Endothelial cell of umbilical vein (primary cell): ENCODE results near the gene GABBR2. TPM values are rescaled to one million over a fixed set of nuclear protein-coding genes. Genes with fewer than 3 reads are reported as not detected.

Source experiments
- BruUV-seq: library from RNA; stranded (reverse); fragments of 400-500 nt; replicated peaks from 2 replicates; lab custom pipeline; 2021; lab: Mats Ljungman, UMichigan
- CTCF ChIA-PET: fragments of 300-600, 350-600 bp; sonication (Branson Sonifier 250); formaldehyde crosslinking; loops from one replicate; lab custom pipeline; 2021; ENCODE audit warnings: antibody characterized with exemption, inconsistent platforms; lab: Charles Lee
- POLR2A ChIA-PET: fragments of 300-600, 350-600 bp; sonication (Branson Sonifier 250); formaldehyde crosslinking; loops from one replicate; lab custom pipeline; 2021; ENCODE audit warnings: antibody characterized with exemption, inconsistent platforms; lab: Charles Lee
- DNase-seq: peaks from one replicate; pipeline ENCODE4 v3.0.0-alpha.2; 2011; ENCODE audit warnings: low read depth, low spot score
- FAIRE-seq: peaks from 2 replicates; lab custom pipeline; 2011; peaks lifted over from hg19 to GRCh38; lab: Jason Lieb, UNC
- H2AFZ ChIP-seq: 2 replicates; pipeline ENCODE4 v1.6.0; 2012; ENCODE audit warnings: low read depth, low read length, control low read depth, inconsistent platforms
- H3K27ac ChIP-seq: 2 replicates; pipeline ENCODE4 v1.5.1; 2011; ENCODE audit warnings: low read depth, mild to moderate bottlenecking, control low read depth, low read length, moderate library complexity; ENCODE audit not compliant: insufficient read depth
- H3K27me3 ChIP-seq, 2 experiments: 2 replicates each; pipeline versions ENCODE4 v1.6.0 to v1.6.1; 2011; ENCODE audit warnings: low read length in 2 of 2, mixed read lengths in 1 of 2; ENCODE audit not compliant: control insufficient read depth in 2 of 2, insufficient read depth in 2 of 2
- H3K36me3 ChIP-seq, 2 experiments: 2 replicates in 1 of 2; 3 replicates in 1 of 2; pipeline ENCODE4 v1.5.1; 2011; ENCODE audit warnings: low read length in 2 of 2, mild to moderate bottlenecking in 1 of 2, moderate library complexity in 1 of 2; ENCODE audit not compliant: control insufficient read depth in 2 of 2, insufficient read depth in 2 of 2; ENCODE audit errors: extremely low read depth in 1 of 2
- H3K4me1 ChIP-seq: 3 replicates; pipeline ENCODE4 v1.5.1; 2011; ENCODE audit warnings: mild to moderate bottlenecking, low read length; ENCODE audit not compliant: control insufficient read depth, insufficient read depth; ENCODE audit errors: extremely low read depth
- H3K4me2 ChIP-seq: 2 replicates; pipeline ENCODE4 v1.6.1; 2011; ENCODE audit warnings: low read length, control low read depth, mixed read lengths; ENCODE audit not compliant: insufficient read depth
- H3K4me3 ChIP-seq, 3 experiments: fragments of 200-600 bp in 1 of 3; sonication (generic), shearing (Covaris generic) in 1 of 3; replicated peaks in 1 of 3; 2 replicates each; pipeline ENCODE4 v1.5.1; 2011 to 2016; ENCODE audit warnings: control low read depth in 3 of 3, low read length in 3 of 3, mild to moderate bottlenecking in 2 of 3, inconsistent platforms in 1 of 3, low read depth in 1 of 3, moderate library complexity in 1 of 3; ENCODE audit not compliant: insufficient read depth in 1 of 3
- H3K79me2 ChIP-seq: 2 replicates; pipeline ENCODE4 v1.6.0; 2012; ENCODE audit warnings: low read length, inconsistent platforms; ENCODE audit not compliant: control insufficient read depth, insufficient read depth
- H3K9ac ChIP-seq: replicated peaks from 2 replicates; pipeline ENCODE3; 2011; ENCODE audit warnings: low read length, control low read depth; ENCODE audit not compliant: insufficient read depth; ENCODE audit errors: extremely low read depth
- H3K9me1 ChIP-seq: replicated peaks from 3 replicates; pipeline ENCODE4 v1.6.0; 2011; ENCODE audit warnings: mild to moderate bottlenecking, low read length; ENCODE audit not compliant: control insufficient read depth, insufficient read depth; ENCODE audit errors: extremely low read depth
- H3K9me3 ChIP-seq: replicated peaks from 2 replicates; pipeline ENCODE4 v1.5.1; 2012; ENCODE audit warnings: low read length, inconsistent platforms; ENCODE audit not compliant: control insufficient read depth, insufficient read depth
- H4K20me1 ChIP-seq: replicated peaks from 2 replicates; pipeline ENCODE3; 2011; ENCODE audit warnings: mild to moderate bottlenecking, low read length; ENCODE audit not compliant: control insufficient read depth, insufficient read depth; ENCODE audit errors: extremely low read depth
- EZH2 ChIP-seq: IDR thresholded peaks from 2 replicates; pipeline ENCODE4 v1.6.1; 2012; ENCODE audit warnings: borderline replicate concordance, low read depth, mild to moderate bottlenecking, moderate library complexity, low read length, inconsistent platforms; ENCODE audit not compliant: severe bottlenecking
- FOS ChIP-seq: IDR thresholded peaks from 2 replicates; pipeline ENCODE4 v1.6.1; 2011; ENCODE audit warnings: mild to moderate bottlenecking, low read length, moderate library complexity, borderline replicate concordance; ENCODE audit not compliant: insufficient read depth
- GATA2 ChIP-seq: IDR thresholded peaks from 2 replicates; pipeline ENCODE4 v1.7.0; 2011; ENCODE audit warnings: low read depth, mild to moderate bottlenecking, moderate library complexity, mixed read lengths, low read length; ENCODE audit not compliant: insufficient read length, insufficient read depth
- JUN ChIP-seq: IDR thresholded peaks from 2 replicates; pipeline ENCODE4 v1.6.1; 2011; ENCODE audit warnings: borderline replicate concordance, low read depth; ENCODE audit not compliant: insufficient read length, insufficient read depth
- POLR2A ChIP-seq: IDR thresholded peaks from 2 replicates; pipeline ENCODE4 v1.6.1; 2012; ENCODE audit warnings: low read depth, mild to moderate bottlenecking, control low read depth, low read length
- dilution Hi-C: fragments of 300-500 bp; cut with MboI; formaldehyde crosslinking; loops from one replicate; pipeline ENCODE4 v1.15.0; 2019; ENCODE audit warnings: low sequenced_read_pairs; ENCODE audit not compliant: extremely low pct_ligation_motif_present
- intact Hi-C: fragments of 100-400 bp; cut with micrococcal nuclease; formaldehyde crosslinking; loops from one replicate; pipeline ENCODE4 v1.10.0; 2022
- polyA plus RNA-seq, 4 experiments: library from polyadenylated mRNA; depleted of rRNA in 3 of 4; stranded (reverse) in 3 of 4; unstranded in 1 of 4; fragments of >200 nt; gene quantifications; 2 replicates each; pipeline versions ENCODE4 v1.2.1 to v1.2.3, GENCODE V29; 2011 to 2012; ENCODE audit warnings: missing spikeins in 1 of 4
- total RNA-seq: library from RNA; stranded (reverse); gene quantifications from 2 replicates; pipeline ENCODE4 v1.2.3, GENCODE V29; 2021
- TF ChIP-seq, protein P1 (sequence below), 2 donors: IDR thresholded peaks; 1 replicate in 1 of 2; 2 replicates in 1 of 2; pipeline ENCODE4 v1.5.1; 2011; ENCODE audit warnings: low read length in 2 of 2, mild to moderate bottlenecking in 2 of 2, moderate library complexity in 2 of 2, control low read depth in 1 of 2, inconsistent platforms in 1 of 2, low read depth in 1 of 2; ENCODE audit not compliant: insufficient read depth in 1 of 2; ENCODE audit errors: extremely low read depth in 1 of 2
- TF ChIP-seq, protein P2 (sequence below): IDR thresholded peaks from 2 replicates; pipeline ENCODE4 v1.6.1; 2011; ENCODE audit not compliant: insufficient read depth, insufficient read length

The GABBR2 gene
- total and polyA plus RNA-seq, 2 donors (not counting 3 experiments of a cell fraction or from before 2014, with no cell fraction given) = 1.1 to 9.2 TPM

DNA sequence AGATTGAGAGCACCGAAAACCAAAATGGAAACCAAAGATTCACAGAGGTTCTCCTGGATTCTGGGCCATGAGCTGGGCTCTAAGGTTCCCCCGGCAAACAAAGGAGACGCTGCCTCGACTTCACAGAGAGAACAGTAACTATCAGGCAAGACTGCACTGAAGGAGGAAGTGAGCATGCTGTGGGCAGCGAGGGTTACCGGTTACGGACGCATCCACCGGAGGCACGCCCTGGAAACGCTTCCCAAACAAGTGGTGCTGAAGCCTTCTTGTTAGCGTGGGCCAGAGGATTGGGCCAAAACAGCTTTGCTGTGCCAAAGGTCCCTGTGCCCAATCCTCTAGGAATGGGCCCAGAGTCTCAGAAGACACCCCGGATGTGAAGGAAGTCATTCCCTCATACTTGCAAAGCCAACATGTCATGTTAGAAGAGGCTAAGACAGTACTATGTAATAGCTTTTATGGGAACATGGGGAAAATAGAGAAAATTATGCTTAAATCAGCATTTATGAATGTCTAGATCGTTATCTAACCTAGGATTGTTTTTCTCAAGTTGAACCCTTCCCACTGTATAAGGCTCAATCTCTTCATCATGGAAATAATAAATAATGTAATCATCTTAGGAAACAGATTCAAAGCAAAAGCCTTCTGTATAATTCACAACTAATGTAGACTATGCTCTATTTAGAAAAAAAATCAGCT lies 145.4 kb downstream of the GABBR2 start:
- no TSS peak for BruUV-seq
- FAIRE-seq (no peak), DNase-seq (no peak)
- ChIA-PET POLR2A (no interaction called here), CTCF (no interaction called here)
- Histone ChIP-seq H3K9me3 (no peaks in the 10 kb centered on the region), H3K79me2 (no peaks in the 10 kb centered on the region), H3K27me3 (no peaks in the 10 kb centered on the region), H4K20me1 (no peaks in the 10 kb centered on the region), H3K9ac (no peak overlapping the region), H3K9me1 (no peaks in the 10 kb centered on the region), H2AFZ (no peak overlapping the region), H3K4me1 (no peaks in the 10 kb centered on the region), H3K36me3 (no peaks in the 10 kb centered on the region), H3K27ac (no peak overlapping the region), H3K4me3 (no peak overlapping the region), H3K4me2 (no peak overlapping the region)
- dilution Hi-C loops = no loop called here
- TF ChIP-seq, protein P1, sequence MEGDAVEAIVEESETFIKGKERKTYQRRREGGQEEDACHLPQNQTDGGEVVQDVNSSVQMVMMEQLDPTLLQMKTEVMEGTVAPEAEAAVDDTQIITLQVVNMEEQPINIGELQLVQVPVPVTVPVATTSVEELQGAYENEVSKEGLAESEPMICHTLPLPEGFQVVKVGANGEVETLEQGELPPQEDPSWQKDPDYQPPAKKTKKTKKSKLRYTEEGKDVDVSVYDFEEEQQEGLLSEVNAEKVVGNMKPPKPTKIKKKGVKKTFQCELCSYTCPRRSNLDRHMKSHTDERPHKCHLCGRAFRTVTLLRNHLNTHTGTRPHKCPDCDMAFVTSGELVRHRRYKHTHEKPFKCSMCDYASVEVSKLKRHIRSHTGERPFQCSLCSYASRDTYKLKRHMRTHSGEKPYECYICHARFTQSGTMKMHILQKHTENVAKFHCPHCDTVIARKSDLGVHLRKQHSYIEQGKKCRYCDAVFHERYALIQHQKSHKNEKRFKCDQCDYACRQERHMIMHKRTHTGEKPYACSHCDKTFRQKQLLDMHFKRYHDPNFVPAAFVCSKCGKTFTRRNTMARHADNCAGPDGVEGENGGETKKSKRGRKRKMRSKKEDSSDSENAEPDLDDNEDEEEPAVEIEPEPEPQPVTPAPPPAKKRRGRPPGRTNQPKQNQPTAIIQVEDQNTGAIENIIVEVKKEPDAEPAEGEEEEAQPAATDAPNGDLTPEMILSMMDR (IDR thresholded peaks at IDR 0.05; ENCODE audit: extremely low read depth in 1 of 2, insufficient read depth in 1 of 2, low read depth in 1 of 2, low read length in 2 of 2) = no peak
- TF ChIP-seq EZH2 = no peak
- no peak for TF ChIP-seq FOS
- no peak for TF ChIP-seq GATA2
- TF ChIP-seq, protein P2, sequence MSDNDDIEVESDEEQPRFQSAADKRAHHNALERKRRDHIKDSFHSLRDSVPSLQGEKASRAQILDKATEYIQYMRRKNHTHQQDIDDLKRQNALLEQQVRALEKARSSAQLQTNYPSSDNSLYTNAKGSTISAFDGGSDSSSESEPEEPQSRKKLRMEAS = no peak
- no peak for TF ChIP-seq POLR2A
- TF ChIP-seq JUN = no peak
- intact Hi-C loops = no loop called here
